Natural killer cell (primary cell): ENCODE measurements around the gene VPS45. TPM values are rescaled to one million over a fixed set of nuclear protein-coding genes. Genes with fewer than 3 reads are reported as not detected.
A peak's percentile ranks its signal among the peaks of the same experiment; 100 is the strongest.

Experiments
- ATAC-seq, 3 donors: fragments of 150-1000 bp in 2 of 3; fragments of 200-7000 bp in 1 of 3; cut with Tn5 transposase; 1 replicate in 1 of 3; 2 replicates in 2 of 3; pipeline ENCODE4 v1.10.0; 2021; ENCODE audit warnings: mild to moderate bottlenecking in 2 of 3, moderate library complexity in 2 of 3
- DNase-seq, 2 donors: peaks; one replicate each; pipeline versions ENCODE4 v3.0.0 to v3.0.0-alpha.2; 2013 to 2021; ENCODE audit warnings: mixed read lengths in 1 of 2
- H3K27ac ChIP-seq: one replicate; pipeline ENCODE4 v1.5.1; 2013; ENCODE audit warnings: mild to moderate bottlenecking, low read length
- H3K27me3 ChIP-seq: one replicate; pipeline ENCODE4 v1.6.1; 2013; ENCODE audit warnings: low read length; ENCODE audit not compliant: control insufficient read depth, insufficient read depth
- H3K36me3 ChIP-seq: one replicate; pipeline ENCODE4 v1.6.1; 2013; ENCODE audit warnings: low read length; ENCODE audit not compliant: control insufficient read depth, insufficient read depth
- H3K4me1 ChIP-seq: one replicate; pipeline ENCODE4 v1.6.1; 2013; ENCODE audit warnings: low read length; ENCODE audit not compliant: control insufficient read depth, insufficient read depth
- H3K4me3 ChIP-seq: one replicate; pipeline ENCODE4 v1.5.1; 2013; ENCODE audit warnings: low read length
- H3K9me3 ChIP-seq: one replicate; pipeline ENCODE4 v1.6.1; 2013; ENCODE audit warnings: low read length; ENCODE audit not compliant: control insufficient read depth, insufficient read depth
- H3K27ac Mint-ChIP-seq, 2 donors: one replicate each; pipeline ENCODE4 v1.8.0; 2022; ENCODE audit warnings: mild to moderate bottlenecking in 2 of 2, mixed read lengths in 2 of 2, moderate library complexity in 1 of 2
- H3K27me3 Mint-ChIP-seq, 2 donors: one replicate each; pipeline ENCODE4 v1.8.0; 2022; ENCODE audit warnings: low read depth in 2 of 2, mixed read lengths in 2 of 2
- H3K36me3 Mint-ChIP-seq: one replicate; pipeline ENCODE4 v1.8.0; 2022; ENCODE audit warnings: mixed read lengths
- H3K4me1 Mint-ChIP-seq, 2 donors: one replicate each; pipeline ENCODE4 v1.8.0; 2022; ENCODE audit warnings: mixed read lengths in 2 of 2
- H3K4me3 Mint-ChIP-seq: one replicate; pipeline ENCODE4 v1.8.0; 2022; ENCODE audit warnings: mild to moderate bottlenecking, moderate library complexity, mixed read lengths
- H3K9me3 Mint-ChIP-seq, 2 donors: one replicate each; pipeline ENCODE4 v1.8.0; 2022; ENCODE audit warnings: mixed read lengths in 2 of 2
- CTCF ChIP-seq: fragments of 200-600 bp; IDR thresholded peaks from one replicate; pipeline ENCODE4 v1.8.0; 2022; ENCODE audit warnings: antibody characterized with exemption
- WGBS: methylation state at CpG from one replicate; pipeline ENCODE4 v1.1.7; 2013; ENCODE audit warnings: missing lambda C conversion rate; ENCODE audit not compliant: insufficient coverage; 5-methylcytosine and 5-hydroxymethylcytosine counted together
- intact Hi-C: fragments of 100-400 bp; cut with micrococcal nuclease; formaldehyde crosslinking; loops from one replicate; pipeline ENCODE4 v1.14.2; 2022
- total RNA-seq, 4 donors: library from RNA; stranded (reverse); fragments of 120-200 nt in 1 of 4; gene quantifications; one replicate each; pipeline versions ENCODE4 v1.2.3 to v1.2.4, GENCODE V29; 2013 to 2022

The VPS45 gene
- total RNA-seq, 3 donors from 2014 or later (not counting 1 experiment from before 2014, with no cell fraction given): 28.8 to 41.1 (median 33.0) TPM

GRCh38 chr1:150146849-150147542 is 79.4 kb downstream of the VPS45 start:
- TF ChIP-seq CTCF: no peak
- no peaks in the 10 kb centered on the region for H3K27me3 ChIP-seq
- H3K4me1 ChIP-seq: peaks cover 23% of the 10 kb centered on the region
- peak overlapping the region; percentile 8 for H3K4me3 Mint-ChIP-seq
- peak overlapping the region; percentile 2 to 43 for H3K27ac Mint-ChIP-seq
- no peaks in the 10 kb centered on the region for H3K36me3 ChIP-seq
- peaks cover 31% of the 10 kb centered on the region in 2 donors for H3K4me1 Mint-ChIP-seq
- ATAC-seq (no peak), DNase-seq (peak in 1 of 2 donors; percentile 41)
- no peak overlapping the region for H3K4me3 ChIP-seq
- no peaks in the 10 kb centered on the region for H3K9me3 Mint-ChIP-seq
- no peaks in the 10 kb centered on the region for H3K36me3 Mint-ChIP-seq
- intact Hi-C loops: loop anchor here (5.0 kb wide), 1 partner anchor 35 kb away; no protein-coding TSS in a partner anchor
- no peaks in the 10 kb centered on the region for H3K9me3 ChIP-seq
- WGBS: 31% methylated on average over 7 of the region's 10 CpGs
- H3K27me3 Mint-ChIP-seq: no peaks in the 10 kb centered on the region
- no peak overlapping the region for H3K27ac ChIP-seq

GRCh38 chr1:150148837-150149270 is 81.3 kb downstream of the VPS45 start:
- ATAC-seq: no peak
- no peaks in the 10 kb centered on the region for H3K36me3 Mint-ChIP-seq
- peaks cover 5% of the 10 kb centered on the region for H3K36me3 ChIP-seq
- H3K4me1 ChIP-seq: peaks cover 27% of the 10 kb centered on the region
- 36% methylated on average over 4 of the region's 8 CpGs for WGBS
- H3K4me3 Mint-ChIP-seq: peak overlapping the region; percentile 92
- H3K4me3 ChIP-seq: peak overlapping the region; percentile 79
- H3K27me3 ChIP-seq: no peaks in the 10 kb centered on the region
- TF ChIP-seq CTCF: no peak
- H3K27ac ChIP-seq: peak overlapping the region; percentile 69
- H3K4me1 Mint-ChIP-seq: peaks cover 32 to 40% of the 10 kb centered on the region in 2 donors
- H3K27me3 Mint-ChIP-seq: no peaks in the 10 kb centered on the region
- H3K9me3 Mint-ChIP-seq: no peaks in the 10 kb centered on the region
- peak in 1 of 2 donors; percentile 31 for DNase-seq
- no peaks in the 10 kb centered on the region for H3K9me3 ChIP-seq
- peak overlapping the region; percentile 76 to 92 for H3K27ac Mint-ChIP-seq
- intact Hi-C loops: loop anchor here (5.0 kb wide), 1 partner anchor 37 kb away; no protein-coding TSS in a partner anchor

- Histone ChIP-seq H3K4me1 (peaks cover 32% of the 10 kb centered on the region), H3K4me3 (peak within 1 kb of the TSS; percentile 79), H3K36me3 (peaks cover 11% of the 10 kb centered on the region), H3K27ac (peak within 1 kb of the TSS; percentile 79), H3K9me3 (no peaks in the 10 kb centered on the region), H3K27me3 (no peaks in the 10 kb centered on the region)
- H3K9me3 Mint-ChIP-seq: no peaks in the 10 kb centered on the region
- WGBS: under 1% methylated on average over 89 of the region's 89 CpGs
- no peaks in the 10 kb centered on the region for H3K27me3 Mint-ChIP-seq
- ATAC-seq (peak; percentile 70 to 83 (median 76)), DNase-seq (peak; percentile 71 to 89)
- H3K36me3 Mint-ChIP-seq: no peaks in the 10 kb centered on the region
- H3K4me3 Mint-ChIP-seq: peak within 1 kb of the TSS; percentile 96
- intact Hi-C loops: loop anchor here (5.0 kb wide), 3 partner anchors 37 to 82 kb away; partner anchors contain the start of gene VPS45
- H3K27ac Mint-ChIP-seq: peak within 1 kb of the TSS; percentile 88 to 95
- peaks cover 32 to 47% of the 10 kb centered on the region in 2 donors for H3K4me1 Mint-ChIP-seq
- no peak for TF ChIP-seq CTCF
These were observed 81.9 kb downstream of the VPS45 start, which contains the start of gene PLEKHO1 for GRCh38 chr1:150149271-150150132. TSS of gene PLEKHO1 (plus strand) at chr1:150149916. CDS start at chr1:150150258, 342 bp downstream.
